ENCODE data around the gene MOB3B.

The MOB3B gene

DNA sequence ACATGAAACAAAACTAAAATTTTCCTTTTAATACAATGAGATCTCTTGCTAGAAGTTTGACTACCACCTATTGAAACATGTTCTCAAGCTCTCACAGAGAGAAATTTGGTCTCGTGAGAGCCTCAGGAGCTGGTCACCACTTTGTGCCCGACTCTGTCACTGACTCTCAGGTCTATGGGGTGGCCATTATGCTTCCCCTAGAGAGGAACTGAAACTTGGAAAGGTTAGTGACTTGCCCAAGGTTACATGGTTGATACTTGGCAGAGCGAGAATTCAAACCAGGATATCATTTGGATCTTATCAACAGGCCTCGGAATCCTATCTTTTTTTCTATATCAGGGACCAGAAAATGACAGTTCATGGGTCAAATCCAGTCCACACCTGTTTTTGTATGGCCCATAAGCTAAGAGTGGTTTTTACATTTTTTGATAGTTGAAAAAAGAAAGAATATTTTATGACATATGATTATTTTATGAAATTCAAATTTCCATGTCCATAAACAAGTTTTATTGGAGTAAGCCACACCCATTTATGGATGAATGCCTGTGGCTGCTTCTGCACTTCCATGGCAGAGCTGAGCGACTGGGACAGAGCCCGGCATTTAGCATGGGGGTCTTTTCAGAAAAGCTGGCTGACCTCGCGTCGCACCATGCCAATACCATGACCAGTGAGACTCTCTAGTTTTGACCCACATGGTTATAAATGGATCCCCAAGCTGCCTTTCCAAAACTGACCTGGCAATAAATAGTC lies 187.9 kb downstream of the MOB3B start:
- DNase-seq (ENCODE audit: low read depth, low spot score): no peak
- no CpG with 5 or more reads among the region's 9 CpGs for WGBS (ENCODE audit: insufficient coverage, insufficient read length)
- Histone ChIP-seq H3K4me3 (ENCODE audit: low read length) (no peak overlapping the region), H3K27me3 (ENCODE audit: control insufficient read depth, insufficient read depth, low read length) (no peaks in the 10 kb centered on the region), H3K4me1 (ENCODE audit: control insufficient read depth, insufficient read depth, low read length) (peaks cover 2% of the 10 kb centered on the region; the same call in 1 of the 2 replicates), H3K36me3 (ENCODE audit: control insufficient read depth, insufficient read depth, low read length) (no peaks in the 10 kb centered on the region), H3K27ac (ENCODE audit: low read length) (no peak overlapping the region), H3K9me3 (ENCODE audit: control insufficient read depth, insufficient read depth, low read length) (no peaks in the 10 kb centered on the region)

DNA sequence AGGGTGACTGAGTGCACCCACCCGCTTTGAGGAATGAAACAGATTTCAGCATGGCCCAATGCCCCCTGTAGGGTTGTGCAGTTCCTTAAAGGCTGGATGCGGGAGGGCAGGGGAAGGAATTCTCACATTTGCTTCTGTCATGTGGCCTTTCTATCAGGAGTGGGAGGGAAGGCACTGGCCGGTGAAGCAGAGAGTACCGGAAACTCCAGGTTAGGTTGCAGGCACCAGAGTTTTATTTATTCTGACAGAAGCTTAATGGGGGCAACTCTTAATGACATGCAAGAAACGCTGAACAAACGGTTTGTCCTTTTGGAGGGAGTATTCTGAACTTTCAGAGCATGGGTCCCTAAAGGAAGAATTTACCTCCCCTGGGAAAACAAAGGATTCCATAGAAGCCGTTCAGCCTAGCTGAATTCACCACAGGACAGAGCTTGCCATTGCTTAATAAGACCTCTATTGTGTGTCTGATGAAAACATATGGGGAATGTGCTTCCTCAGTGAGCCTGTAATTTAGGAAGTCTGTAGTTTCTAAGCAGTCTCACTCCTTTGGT lies 188.6 kb downstream of the MOB3B start:
- Histone ChIP-seq H3K4me3 (ENCODE audit: low read length) (no peak overlapping the region), H3K36me3 (ENCODE audit: control insufficient read depth, insufficient read depth, low read length) (no peaks in the 10 kb centered on the region), H3K9me3 (ENCODE audit: control insufficient read depth, insufficient read depth, low read length) (no peaks in the 10 kb centered on the region), H3K27me3 (ENCODE audit: control insufficient read depth, insufficient read depth, low read length) (no peaks in the 10 kb centered on the region), H3K27ac (ENCODE audit: low read length) (no peak overlapping the region), H3K4me1 (ENCODE audit: control insufficient read depth, insufficient read depth, low read length) (peaks cover 2% of the 10 kb centered on the region; the same call in 1 of the 2 replicates)
- no peak for DNase-seq (ENCODE audit: low read depth, low spot score)
- no CpG with 5 or more reads among the region's 7 CpGs for WGBS (ENCODE audit: insufficient coverage, insufficient read length)

DNA sequence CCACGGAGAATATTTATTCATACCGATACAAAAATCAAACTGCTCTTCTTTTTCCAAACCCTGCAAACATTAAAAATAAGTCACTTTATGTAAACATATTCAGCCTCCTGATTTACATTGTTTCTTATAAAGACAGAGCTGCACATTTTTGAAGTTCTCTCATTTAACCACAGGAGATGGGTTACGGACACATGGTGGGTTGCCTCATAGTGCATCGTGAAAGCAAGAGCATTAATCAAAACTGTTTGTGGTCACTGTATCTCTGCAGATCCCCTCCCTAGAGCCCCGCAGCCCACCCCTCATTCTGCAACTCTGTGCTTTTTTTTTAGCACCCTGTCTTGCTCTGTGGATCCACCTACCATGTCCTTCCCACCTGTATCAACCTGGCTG lies 189.3 kb downstream of the MOB3B start:
- H3K27me3 ChIP-seq (ENCODE audit: control insufficient read depth, insufficient read depth, low read length): no peaks in the 10 kb centered on the region
- H3K27ac ChIP-seq (ENCODE audit: low read length): no peak overlapping the region
- WGBS (ENCODE audit: insufficient coverage, insufficient read length): 100% methylated on average over 2 of the region's 5 CpGs
- no peaks in the 10 kb centered on the region for H3K9me3 ChIP-seq (ENCODE audit: control insufficient read depth, insufficient read depth, low read length)
- H3K4me3 ChIP-seq (ENCODE audit: low read length): no peak overlapping the region
- H3K36me3 ChIP-seq (ENCODE audit: control insufficient read depth, insufficient read depth, low read length): no peaks in the 10 kb centered on the region
- no peak for DNase-seq (ENCODE audit: low read depth, low spot score)
- peaks cover 2% of the 10 kb centered on the region; the same call in 1 of the 2 replicates for H3K4me1 ChIP-seq (ENCODE audit: control insufficient read depth, insufficient read depth, low read length)

DNA sequence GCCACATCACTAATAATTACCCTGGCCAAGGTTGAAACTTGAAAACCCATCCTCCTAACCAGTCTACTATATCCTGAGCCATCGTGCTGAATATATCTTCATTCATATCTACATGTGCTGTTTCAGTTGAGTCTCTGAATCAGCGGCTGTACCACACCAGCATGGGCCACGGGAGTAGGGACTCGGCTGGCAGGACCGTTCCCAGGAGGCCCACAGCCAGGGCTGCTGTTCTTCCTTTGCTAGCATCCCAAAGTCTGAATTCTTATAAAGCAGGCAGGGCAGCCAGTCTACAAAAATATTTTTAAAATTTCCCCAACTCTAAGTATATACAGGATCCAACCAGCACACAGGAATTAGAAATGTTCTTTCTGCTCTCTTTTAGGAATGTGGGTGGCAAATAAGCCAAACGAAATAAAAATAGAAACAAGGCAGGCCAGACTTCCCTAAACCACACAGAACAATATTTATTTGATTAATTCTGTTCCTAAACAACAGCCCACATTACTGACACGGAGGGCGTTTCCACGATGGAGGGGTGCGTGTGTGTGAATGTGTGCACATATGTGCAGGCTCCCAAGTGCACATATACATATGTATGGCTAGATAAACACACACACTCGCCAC lies 189.8 kb downstream of the MOB3B start:
- H3K36me3 ChIP-seq (ENCODE audit: control insufficient read depth, insufficient read depth, low read length): no peaks in the 10 kb centered on the region
- WGBS (ENCODE audit: insufficient coverage, insufficient read length): 100% methylated on average over 1 of the region's 11 CpGs
- H3K9me3 ChIP-seq (ENCODE audit: control insufficient read depth, insufficient read depth, low read length): no peaks in the 10 kb centered on the region

DNA sequence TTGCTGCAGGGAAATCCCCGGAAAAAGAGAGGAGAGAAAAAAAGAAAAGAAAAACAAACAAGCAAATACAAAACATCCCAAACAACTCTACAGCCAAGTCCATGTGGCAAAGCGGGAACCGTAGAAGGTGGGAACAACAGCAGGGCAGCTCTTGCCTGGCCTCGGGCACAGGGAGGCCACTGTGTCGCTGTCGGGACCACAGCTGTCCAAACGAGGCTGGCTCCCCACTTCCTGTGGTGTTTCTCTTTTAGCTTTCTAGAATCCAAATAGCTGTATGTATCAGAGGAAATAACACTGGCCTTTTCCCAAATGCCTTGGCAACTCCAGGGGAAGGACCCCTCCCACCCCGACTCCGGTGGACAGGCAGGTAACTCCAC lies 191.1 kb downstream of the MOB3B start:
- WGBS (ENCODE audit: insufficient coverage, insufficient read length): no CpG with 5 or more reads among the region's 9 CpGs
- Histone ChIP-seq H3K27me3 (ENCODE audit: control insufficient read depth, insufficient read depth, low read length) (no peaks in the 10 kb centered on the region), H3K4me3 (ENCODE audit: low read length) (no peak overlapping the region), H3K4me1 (ENCODE audit: control insufficient read depth, insufficient read depth, low read length) (peaks cover 2% of the 10 kb centered on the region; the same call in 1 of the 2 replicates), H3K36me3 (ENCODE audit: control insufficient read depth, insufficient read depth, low read length) (no peaks in the 10 kb centered on the region), H3K27ac (ENCODE audit: low read length) (no peak overlapping the region), H3K9me3 (ENCODE audit: control insufficient read depth, insufficient read depth, low read length) (no peaks in the 10 kb centered on the region)
- DNase-seq (ENCODE audit: low read depth, low spot score): no peak

More for the DNA sequence above, 189.8 kb downstream of the MOB3B start:
- DNase-seq (ENCODE audit: low read depth, low spot score): no peak
- peaks cover 2% of the 10 kb centered on the region; the same call in 1 of the 2 replicates for H3K4me1 ChIP-seq (ENCODE audit: control insufficient read depth, insufficient read depth, low read length)
- H3K27me3 ChIP-seq (ENCODE audit: control insufficient read depth, insufficient read depth, low read length): no peaks in the 10 kb centered on the region
- no peak overlapping the region for H3K4me3 ChIP-seq (ENCODE audit: low read length)
- H3K27ac ChIP-seq (ENCODE audit: low read length): no peak overlapping the region

DNA sequence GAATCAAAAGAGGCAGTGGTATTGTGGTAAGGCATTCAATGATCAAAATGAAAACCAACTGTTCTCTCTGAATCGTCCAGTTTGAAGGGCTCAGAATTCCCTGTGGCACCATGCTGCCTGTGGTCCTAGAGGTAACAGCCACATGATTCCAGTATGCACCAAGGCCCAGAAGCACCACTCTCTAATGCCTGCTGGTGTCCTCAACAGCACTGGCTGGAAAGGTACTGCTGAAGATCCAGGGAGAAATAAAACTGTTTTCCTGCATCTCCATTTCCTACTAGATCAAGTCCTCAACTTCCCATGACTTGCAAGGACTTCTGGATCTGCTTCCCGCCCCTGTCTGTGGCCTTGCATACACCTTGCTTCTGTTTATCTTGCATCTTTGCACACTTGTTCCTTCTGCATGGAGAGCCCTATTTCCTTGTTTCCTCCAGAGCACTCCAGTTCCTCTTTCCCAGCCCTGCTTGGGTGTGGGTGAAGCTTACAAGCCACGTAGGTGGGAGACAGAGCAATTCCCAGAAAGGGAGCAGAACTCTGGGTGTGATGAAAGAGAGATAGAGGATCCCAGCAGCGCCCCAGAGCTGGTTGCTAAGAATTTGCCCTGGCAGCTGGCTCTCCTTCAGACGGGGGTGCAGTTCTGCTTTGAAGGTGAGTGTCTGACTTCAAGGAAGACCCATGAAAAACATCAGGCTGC lies 191.6 kb downstream of the MOB3B start:
- no peak overlapping the region for H3K4me3 ChIP-seq (ENCODE audit: low read length)
- H3K36me3 ChIP-seq (ENCODE audit: control insufficient read depth, insufficient read depth, low read length): no peaks in the 10 kb centered on the region
- WGBS (ENCODE audit: insufficient coverage, insufficient read length): no CpG with 5 or more reads among the region's 5 CpGs
- H3K27ac ChIP-seq (ENCODE audit: low read length): no peak overlapping the region
- DNase-seq (ENCODE audit: low read depth, low spot score): no peak
- H3K4me1 ChIP-seq (ENCODE audit: control insufficient read depth, insufficient read depth, low read length): peaks cover 2% of the 10 kb centered on the region; the same call in 1 of the 2 replicates
- H3K27me3 ChIP-seq (ENCODE audit: control insufficient read depth, insufficient read depth, low read length): no peaks in the 10 kb centered on the region
- H3K9me3 ChIP-seq (ENCODE audit: control insufficient read depth, insufficient read depth, low read length): no peaks in the 10 kb centered on the region

DNA sequence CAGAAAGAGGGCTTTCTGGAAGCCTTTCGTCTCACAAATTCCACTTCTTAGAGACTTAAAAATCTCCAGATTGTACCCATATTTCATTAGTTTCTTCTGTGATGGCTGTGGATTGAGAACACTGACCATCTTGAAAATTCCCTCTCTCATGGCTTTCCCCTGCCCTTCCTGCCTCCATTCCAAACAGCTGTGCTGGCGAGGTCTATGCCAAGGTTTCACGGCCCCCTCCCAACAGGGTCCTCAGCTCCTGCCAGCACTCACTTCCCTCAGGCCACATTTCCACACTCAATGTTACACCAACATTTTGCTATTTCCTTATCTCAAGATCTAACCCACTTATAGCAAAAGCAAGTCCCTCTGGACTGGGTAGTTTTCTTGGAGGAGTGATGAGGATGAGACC lies 192.4 kb downstream of the MOB3B start:
- Histone ChIP-seq H3K27ac (ENCODE audit: low read length) (no peak overlapping the region), H3K36me3 (ENCODE audit: control insufficient read depth, insufficient read depth, low read length) (no peaks in the 10 kb centered on the region), H3K4me1 (ENCODE audit: control insufficient read depth, insufficient read depth, low read length) (peaks cover 2% of the 10 kb centered on the region; the same call in 1 of the 2 replicates), H3K9me3 (ENCODE audit: control insufficient read depth, insufficient read depth, low read length) (no peaks in the 10 kb centered on the region), H3K4me3 (ENCODE audit: low read length) (no peak overlapping the region), H3K27me3 (ENCODE audit: control insufficient read depth, insufficient read depth, low read length) (no peaks in the 10 kb centered on the region)
- no peak for DNase-seq (ENCODE audit: low read depth, low spot score)
- no CpG with 5 or more reads among the region's 3 CpGs for WGBS (ENCODE audit: insufficient coverage, insufficient read length)

DNA sequence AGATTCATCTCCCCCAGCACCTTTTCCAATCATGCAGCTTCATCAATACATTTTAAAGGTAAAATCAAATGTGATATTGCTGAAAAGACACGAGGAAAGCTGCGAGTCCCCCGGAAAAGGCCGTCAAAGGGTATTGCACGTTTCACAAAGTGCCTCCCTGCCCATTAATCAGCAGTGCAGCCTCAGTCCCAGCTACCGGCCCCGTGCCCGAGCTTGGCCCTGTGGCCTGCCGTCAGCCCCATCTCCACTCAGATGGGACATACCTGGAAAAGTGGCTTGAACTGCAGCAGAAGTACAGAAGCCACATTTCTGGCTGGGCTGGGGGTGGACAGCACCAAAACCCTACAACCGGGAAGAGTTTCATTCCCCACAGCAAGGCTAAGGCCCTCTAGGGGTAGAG lies 192.8 kb downstream of the MOB3B start:
- Histone ChIP-seq H3K36me3 (ENCODE audit: control insufficient read depth, insufficient read depth, low read length) (no peaks in the 10 kb centered on the region), H3K4me3 (ENCODE audit: low read length) (no peak overlapping the region), H3K27me3 (ENCODE audit: control insufficient read depth, insufficient read depth, low read length) (no peaks in the 10 kb centered on the region), H3K4me1 (ENCODE audit: control insufficient read depth, insufficient read depth, low read length) (peaks cover 2% of the 10 kb centered on the region; the same call in 1 of the 2 replicates), H3K9me3 (ENCODE audit: control insufficient read depth, insufficient read depth, low read length) (no peaks in the 10 kb centered on the region), H3K27ac (ENCODE audit: low read length) (no peak overlapping the region)
- no peak for DNase-seq (ENCODE audit: low read depth, low spot score)
- WGBS (ENCODE audit: insufficient coverage, insufficient read length): no CpG with 5 or more reads among the region's 10 CpGs

DNA sequence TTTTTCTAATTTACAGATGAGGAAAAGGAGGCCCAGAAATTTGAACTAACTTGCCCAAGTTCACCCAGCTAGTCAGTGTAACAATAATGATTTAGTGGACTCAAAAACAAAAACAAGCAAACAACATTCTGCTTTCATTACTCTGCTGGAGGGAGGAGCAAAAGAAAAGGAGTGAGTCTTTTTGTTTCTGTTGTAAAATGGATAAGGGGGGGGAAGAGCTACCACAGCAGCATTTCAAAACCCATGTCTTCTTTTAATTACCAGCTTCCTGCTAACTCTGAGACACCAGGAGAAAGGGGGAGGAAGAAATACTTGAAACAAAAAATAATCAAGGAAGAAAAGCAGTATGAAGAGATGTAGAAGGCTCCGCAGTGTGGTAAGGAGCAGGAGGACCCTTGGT lies 193.5 kb downstream of the MOB3B start:
- Histone ChIP-seq H3K27me3 (ENCODE audit: control insufficient read depth, insufficient read depth, low read length) (no peaks in the 10 kb centered on the region), H3K27ac (ENCODE audit: low read length) (no peak overlapping the region), H3K36me3 (ENCODE audit: control insufficient read depth, insufficient read depth, low read length) (no peaks in the 10 kb centered on the region), H3K4me3 (ENCODE audit: low read length) (no peak overlapping the region), H3K4me1 (ENCODE audit: control insufficient read depth, insufficient read depth, low read length) (0 out of 2 replicates have a peak, but pooled peaks cover 2% of the 10 kb centered on the region), H3K9me3 (ENCODE audit: control insufficient read depth, insufficient read depth, low read length) (no peaks in the 10 kb centered on the region)
- DNase-seq (ENCODE audit: low read depth, low spot score): no peak
- WGBS (ENCODE audit: insufficient coverage, insufficient read length): no CpG with 5 or more reads among the region's 1 CpG

DNA sequence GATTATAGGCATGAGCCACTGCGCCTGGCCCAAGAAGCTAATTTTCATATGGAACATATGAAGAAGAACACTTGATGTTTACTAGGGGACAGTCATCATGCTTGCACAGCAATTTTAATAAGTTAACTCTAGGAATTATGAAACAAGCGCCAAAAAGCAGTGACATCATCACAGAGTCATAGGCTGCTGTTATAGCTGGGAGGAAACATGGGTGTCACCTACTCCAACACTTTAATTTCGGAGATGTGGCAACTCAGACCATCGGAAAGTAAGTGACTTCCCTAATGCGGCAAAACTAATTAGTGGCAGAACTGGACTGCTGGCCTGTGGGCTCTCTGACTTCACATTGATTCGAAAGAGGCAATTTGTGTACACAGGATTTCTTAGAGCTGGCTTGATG lies 194.5 kb downstream of the MOB3B start:
- Histone ChIP-seq H3K27ac (ENCODE audit: low read length) (no peak overlapping the region), H3K4me3 (ENCODE audit: low read length) (no peak overlapping the region), H3K9me3 (ENCODE audit: control insufficient read depth, insufficient read depth, low read length) (no peaks in the 10 kb centered on the region), H3K4me1 (ENCODE audit: control insufficient read depth, insufficient read depth, low read length) (no peaks in the 10 kb centered on the region), H3K36me3 (ENCODE audit: control insufficient read depth, insufficient read depth, low read length) (no peaks in the 10 kb centered on the region), H3K27me3 (ENCODE audit: control insufficient read depth, insufficient read depth, low read length) (no peaks in the 10 kb centered on the region)
- no CpG with 5 or more reads among the region's 6 CpGs for WGBS (ENCODE audit: insufficient coverage, insufficient read length)
- DNase-seq (ENCODE audit: low read depth, low spot score): no peak

All from iPS DF 6.9 (cell line).